B cell (primary cell): ENCODE data around the gene CHCHD6. TPM values are rescaled to one million over a fixed set of nuclear protein-coding genes. Genes with fewer than 3 reads are reported as not detected.

Source experiments
- ATAC-seq: fragments of 200-7000 bp; cut with Tn5 transposase; one replicate; pipeline ENCODE4 v1.10.0; 2021; ENCODE audit warnings: low read depth, mild to moderate bottlenecking, moderate number of reproducible peaks, moderate library complexity
- CTCF ChIA-PET: fragments of 350-600 bp; sonication (Branson Sonifier 250); formaldehyde crosslinking; loops from one replicate; lab custom pipeline; 2021; ENCODE audit warnings: antibody characterized with exemption, inconsistent platforms; lab: Charles Lee
- POLR2A ChIA-PET: fragments of 350-600 bp; sonication (Branson Sonifier 250); formaldehyde crosslinking; loops from one replicate; lab custom pipeline; 2021; ENCODE audit warnings: antibody characterized with exemption; lab: Charles Lee
- DNase-seq: peaks from one replicate; pipeline ENCODE4 v3.0.0; 2013
- H2AFZ ChIP-seq: 2 replicates; pipeline ENCODE4 v1.6.1; 2012; ENCODE audit warnings: mild to moderate bottlenecking, low read depth, low read length; ENCODE audit not compliant: insufficient read depth, poor library complexity, severe bottlenecking
- H3K27ac ChIP-seq, 2 donors: 1 replicate in 1 of 2; 2 replicates in 1 of 2; pipeline ENCODE4 v1.5.1; 2012 to 2013; ENCODE audit warnings: low read length in 2 of 2, mild to moderate bottlenecking in 2 of 2, moderate library complexity in 1 of 2
- H3K27me3 ChIP-seq, 4 experiments: fragments of 200-600 bp in 1 of 4; sonication (generic) in 1 of 4; replicated peaks in 1 of 4; 1 replicate in 2 of 4; 2 replicates in 2 of 4; pipeline versions ENCODE4 v1.6.1 to v1.7.0; 2013 to 2016; ENCODE audit warnings: low read length in 3 of 4, mild to moderate bottlenecking in 2 of 4, mixed read lengths in 1 of 4, moderate library complexity in 1 of 4; ENCODE audit not compliant: insufficient read depth in 4 of 4, control insufficient read depth in 3 of 4; ENCODE audit errors: control extremely low read depth in 1 of 4
- H3K36me3 ChIP-seq, 2 experiments: replicated peaks in 1 of 2; 1 replicate in 1 of 2; 2 replicates in 1 of 2; pipeline versions ENCODE4 v1.6.1 to v1.7.1; 2013; ENCODE audit warnings: low read length in 1 of 2; ENCODE audit not compliant: insufficient read depth in 2 of 2, control insufficient read depth in 1 of 2; ENCODE audit errors: control extremely low read depth in 1 of 2, extremely low read depth in 1 of 2
- H3K4me1 ChIP-seq, 2 donors: fragments of 200-600 bp in 1 of 2; sonication (generic) in 1 of 2; 1 replicate in 1 of 2; 2 replicates in 1 of 2; pipeline versions ENCODE4 v1.5.1 to v1.6.1; 2013 to 2017; ENCODE audit warnings: low read length in 2 of 2; ENCODE audit not compliant: control insufficient read depth in 2 of 2, insufficient read depth in 2 of 2
- H3K4me2 ChIP-seq: replicated peaks from 2 replicates; pipeline ENCODE3; 2012; ENCODE audit warnings: mild to moderate bottlenecking, low read depth, low read length; ENCODE audit not compliant: poor library complexity, severe bottlenecking
- H3K4me3 ChIP-seq, 5 experiments: fragments of 200-600 bp in 1 of 5; sonication (generic) in 1 of 5; 1 replicate in 3 of 5; 2 replicates in 2 of 5; pipeline versions ENCODE4 v1.5.1 to v1.7.0; 2011 to 2016; ENCODE audit warnings: low read length in 4 of 5, mild to moderate bottlenecking in 4 of 5, low read depth in 2 of 5, control low read depth in 1 of 5, moderate library complexity in 1 of 5; ENCODE audit not compliant: insufficient read depth in 1 of 5; ENCODE audit errors: control extremely low read depth in 1 of 5, extremely low read depth in 1 of 5
- H3K79me2 ChIP-seq: fragments of 200-600 bp; sonication (generic); one replicate; pipeline ENCODE4 v1.6.0; 2016; ENCODE audit warnings: low read length; ENCODE audit not compliant: control insufficient read depth, insufficient read depth
- H3K9ac ChIP-seq: fragments of 200-600 bp; sonication (generic); 2 replicates; pipeline ENCODE4 v1.6.1; 2017; ENCODE audit warnings: mild to moderate bottlenecking, low read length, moderate library complexity
- H3K9me3 ChIP-seq, 3 donors: one replicate each; pipeline versions ENCODE4 v1.6.1 to v1.7.1; 2013; ENCODE audit warnings: low read length in 2 of 3; ENCODE audit not compliant: control insufficient read depth in 2 of 3, insufficient read depth in 1 of 3; ENCODE audit errors: control extremely low read depth in 1 of 3
- H4K20me1 ChIP-seq: 2 replicates; pipeline ENCODE4 v1.6.0; 2012; ENCODE audit warnings: mild to moderate bottlenecking, low read length; ENCODE audit not compliant: insufficient read depth, control insufficient read depth, poor library complexity, severe bottlenecking
- H3K27ac Mint-ChIP-seq: one replicate; pipeline ENCODE4 v1.8.0; 2021; ENCODE audit warnings: mixed read lengths
- H3K27me3 Mint-ChIP-seq: one replicate; pipeline ENCODE4 v1.8.0; 2021; ENCODE audit warnings: mixed read lengths
- H3K4me1 Mint-ChIP-seq: one replicate; pipeline ENCODE4 v1.8.0; 2021; ENCODE audit warnings: mixed read lengths
- H3K4me3 Mint-ChIP-seq: one replicate; pipeline ENCODE4 v1.8.0; 2021; ENCODE audit warnings: mixed read lengths
- H3K9me3 Mint-ChIP-seq: one replicate; pipeline ENCODE4 v1.8.0; 2022; ENCODE audit warnings: mixed read lengths; ENCODE audit not compliant: insufficient read depth
- CTCF ChIP-seq: fragments of 200-600 bp; IDR thresholded peaks from one replicate; pipeline ENCODE4 v1.8.0; 2022; ENCODE audit warnings: antibody characterized with exemption, mild to moderate bottlenecking
- EZH2 ChIP-seq: IDR thresholded peaks from 2 replicates; pipeline ENCODE4 v1.6.1; 2012; ENCODE audit warnings: borderline replicate concordance, low read depth, mild to moderate bottlenecking, moderate library complexity, low read length; ENCODE audit not compliant: insufficient read depth, poor library complexity, severe bottlenecking
- WGBS: methylation state at CpG from one replicate; pipeline ENCODE4 v1.1.5; 2013; ENCODE audit warnings: missing lambda C conversion rate; ENCODE audit not compliant: insufficient coverage; 5-methylcytosine and 5-hydroxymethylcytosine counted together
- intact Hi-C: fragments of 100-400 bp; cut with micrococcal nuclease; formaldehyde crosslinking; loops from one replicate; pipeline ENCODE4 v1.10.0; 2022
- polyA plus RNA-seq: library from polyadenylated mRNA; depleted of rRNA; stranded (reverse); fragments of >200 nt; gene quantifications from 2 replicates; pipeline ENCODE4 v1.2.3, GENCODE V29; 2012
- total RNA-seq, 2 donors: library from RNA; stranded (reverse); fragments of 120-200 nt in 1 of 2; gene quantifications; 1 replicate in 1 of 2; 2 replicates in 1 of 2; pipeline versions ENCODE4 v1.2.3 to v1.2.4, GENCODE V29; 2013 to 2022

CHCHD6 gene
- total and polyA plus RNA-seq, 2 donors (not counting 1 experiment from before 2014, with no cell fraction given), result 8.0 to 13.5 TPM

GRCh38 chr3:126835472-126836219, 131.6 kb downstream of the CHCHD6 start:
- Histone ChIP-seq H3K9me3 (no peaks in the 10 kb centered on the region), H3K27me3 (no peaks in the 10 kb centered on the region), H3K27ac (no peak overlapping the region), H4K20me1 (no peaks in the 10 kb centered on the region), H3K4me1 (no peaks in the 10 kb centered on the region), H3K4me3 (no peak overlapping the region), H2AFZ (no peak overlapping the region), H3K4me2 (no peak overlapping the region), H3K79me2 (no peaks in the 10 kb centered on the region), H3K36me3 (no peaks in the 10 kb centered on the region), H3K9ac (no peak overlapping the region)
- 100% methylated on average over 1 of the region's 9 CpGs for WGBS
- Mint-ChIP-seq H3K9me3 (no peaks in the 10 kb centered on the region), H3K4me3 (no peak overlapping the region), H3K27ac (no peak overlapping the region), H3K4me1 (no peaks in the 10 kb centered on the region), H3K27me3 (no peaks in the 10 kb centered on the region)
- no peak for ATAC-seq
- POLR2A ChIA-PET, result no interaction called here
- no peak for TF ChIP-seq CTCF
- no peak for TF ChIP-seq EZH2
- no peak for DNase-seq
- CTCF ChIA-PET, result interaction anchor here (0.9 kb wide), 1 partner anchor 147 kb away, joined by 3 read pairs; the partner anchor contains the start of gene PLXNA1
- intact Hi-C loops, result no loop called here

- Mint-ChIP-seq H3K4me1 (no peaks in the 10 kb centered on the region), H3K9me3 (no peaks in the 10 kb centered on the region), H3K4me3 (no peak overlapping the region), H3K27me3 (no peaks in the 10 kb centered on the region), H3K27ac (no peak overlapping the region)
- no peak overlapping the region for H3K27ac ChIP-seq
- DNase-seq, result no peak
- no peaks in the 10 kb centered on the region for H3K27me3 ChIP-seq
- H3K79me2 ChIP-seq, result no peaks in the 10 kb centered on the region
- WGBS, result over 99% methylated on average over 9 of the region's 10 CpGs
- no peaks in the 10 kb centered on the region for H3K4me1 ChIP-seq
- H3K9ac ChIP-seq, result no peak overlapping the region
- no peak for TF ChIP-seq CTCF
- TF ChIP-seq EZH2, result no peak
- H3K9me3 ChIP-seq, result no peaks in the 10 kb centered on the region
- no peaks in the 10 kb centered on the region for H4K20me1 ChIP-seq
- ATAC-seq, result no peak
- no peak overlapping the region for H3K4me2 ChIP-seq
- intact Hi-C loops, result no loop called here
- H3K36me3 ChIP-seq, result no peaks in the 10 kb centered on the region
- POLR2A ChIA-PET, result no interaction called here
- H2AFZ ChIP-seq, result no peak overlapping the region
- H3K4me3 ChIP-seq, result no peak overlapping the region
- CTCF ChIA-PET, result no interaction called here
Observed at GRCh38 chr3:126836220-126836860, 132.3 kb downstream of the CHCHD6 start.
